ENCODE measurements around the gene SLC1A2. TPM values are rescaled to one million over a fixed set of nuclear protein-coding genes. Genes with fewer than 3 reads are reported as not detected.

SLC1A2 gene
- total RNA-seq, 4 donors from 2014 or later, result 1.0 to 11.5 (median 5.0) TPM

- intact Hi-C loops (cut with DNase I; ENCODE audit: low total_unique reads), result no loop called here
- Histone ChIP-seq H3K36me3 (no peaks in the 10 kb centered on the region), H3K9me3 (no peaks in the 10 kb centered on the region), H3K27ac (peak overlapping the region in 1 of 2 donors; percentile 8), H3K27me3 (no peaks in the 10 kb centered on the region), H3K4me3 (no peak overlapping the region), H3K4me1 (peaks cover 0 to 3% of the 10 kb centered on the region in 2 donors)
- no peak for TF ChIP-seq CTCF (IDR thresholded peaks at IDR 0.05)
- DNase-seq, result no peak
These were observed 143.6 kb downstream of the SLC1A2 start for GRCh38 chr11:35275786-35276170.

- no peaks in the 10 kb centered on the region for H3K36me3 ChIP-seq
- H3K27ac ChIP-seq, result peak overlapping the region in 1 of 2 donors; percentile 8
- no peak for TF ChIP-seq CTCF (IDR thresholded peaks at IDR 0.05)
- TF ChIP-seq POLR2A (IDR thresholded peaks at IDR 0.05), result no peak
- no peaks in the 10 kb centered on the region for H3K27me3 ChIP-seq
- no peaks in the 10 kb centered on the region for H3K4me1 ChIP-seq
- H3K4me3 ChIP-seq, result no peak overlapping the region
- intact Hi-C loops (cut with DNase I; ENCODE audit: low total_unique reads), result no loop called here
- no peaks in the 10 kb centered on the region for H3K9me3 ChIP-seq
- peak in 1 of 2 donors; percentile 35 for DNase-seq
These were observed 144.2 kb downstream of the SLC1A2 start for GRCh38 chr11:35274909-35275785.

- Histone ChIP-seq H3K4me1 (no peaks in the 10 kb centered on the region), H3K27ac (no peak overlapping the region), H3K9me3 (no peaks in the 10 kb centered on the region), H3K36me3 (no peaks in the 10 kb centered on the region), H3K27me3 (no peaks in the 10 kb centered on the region), H3K4me3 (no peak overlapping the region)
- intact Hi-C loops (cut with DNase I; ENCODE audit: low total_unique reads), result no loop called here
- TF ChIP-seq POLR2A (IDR thresholded peaks at IDR 0.05) (no peak), CTCF (IDR thresholded peaks at IDR 0.05) (no peak)
- no peak for DNase-seq
These were observed 146.9 kb downstream of the SLC1A2 start for GRCh38 chr11:35272391-35272902.

- intact Hi-C loops (cut with DNase I; ENCODE audit: low total_unique reads), result no loop called here
These were observed 148.3 kb downstream of the SLC1A2 start for GRCh38 chr11:35271031-35271430.

More at GRCh38 chr11:35271031-35271430, 148.3 kb downstream of the SLC1A2 start:
- Histone ChIP-seq H3K27me3 (no peaks in the 10 kb centered on the region), H3K4me1 (no peaks in the 10 kb centered on the region), H3K36me3 (no peaks in the 10 kb centered on the region), H3K4me3 (no peak overlapping the region), H3K27ac (no peak overlapping the region), H3K9me3 (no peaks in the 10 kb centered on the region)
- no peak for DNase-seq
- TF ChIP-seq CTCF (IDR thresholded peaks at IDR 0.05) (no peak), POLR2A (IDR thresholded peaks at IDR 0.05) (no peak)

Data from uterus (tissue), 4 donors.